ENCODE results near the gene SMIM35.

The SMIM35 gene

GRCh38 chr11:118108513-118108912 lies 21.8 kb upstream of the SMIM35 start:
- no peak for DNase-seq

- no peak for DNase-seq
These were observed 20.1 kb upstream of the SMIM35 start for GRCh38 chr11:118106789-118107335.

- DNase-seq = no peak
These were observed 19.0 kb upstream of the SMIM35 start for GRCh38 chr11:118105657-118106305.

- no peak for DNase-seq
These were observed 17.7 kb upstream of the SMIM35 start for GRCh38 chr11:118104491-118104890.

GRCh38 chr11:118102721-118103261 lies 16.0 kb upstream of the SMIM35 start:
- no peak for DNase-seq

GRCh38 chr11:118100691-118101232 lies 14.0 kb upstream of the SMIM35 start:
- no peak for DNase-seq

GRCh38 chr11:118099838-118100556 lies 13.2 kb upstream of the SMIM35 start:
- no peak for DNase-seq

- peak; percentile 96 for DNase-seq
These were observed 12.5 kb upstream of the SMIM35 start for GRCh38 chr11:118098996-118099837.

- DNase-seq = no peak
These were observed 9.2 kb upstream of the SMIM35 start for GRCh38 chr11:118095967-118096367.

GRCh38 chr11:118095493-118095892 lies 8.7 kb upstream of the SMIM35 start:
- no peak for DNase-seq

GRCh38 chr11:118092907-118093571 lies 6.3 kb upstream of the SMIM35 start:
- DNase-seq = no peak

- DNase-seq = no peak
These were observed 4.9 kb upstream of the SMIM35 start for GRCh38 chr11:118091690-118092089.

- DNase-seq = no peak
These were observed 3.9 kb upstream of the SMIM35 start for GRCh38 chr11:118090545-118091162.

GRCh38 chr11:118088531-118088930 lies 1.8 kb upstream of the SMIM35 start:
- DNase-seq = peak; percentile 41

GRCh38 chr11:118087931-118088330 lies 1.2 kb upstream of the SMIM35 start:
- DNase-seq = no peak

GRCh38 chr11:118084656-118085055 lies 2.1 kb downstream of the SMIM35 start:
- DNase-seq = no peak

- no peak for DNase-seq
These were observed 2.5 kb downstream of the SMIM35 start for GRCh38 chr11:118084247-118084646.

- DNase-seq = no peak
These were observed 3.7 kb downstream of the SMIM35 start for GRCh38 chr11:118082880-118083552.

- no peak for DNase-seq
These were observed 5.4 kb downstream of the SMIM35 start for GRCh38 chr11:118081241-118081958.

- DNase-seq = no peak
These were observed 6.5 kb downstream of the SMIM35 start for GRCh38 chr11:118080296-118080695.

Data from NCI-H69 (cell line).